GM12878 (cell line): Measurements from ENCODE around the gene EPX. TPM values are rescaled to one million over a fixed set of nuclear protein-coding genes. Genes with fewer than 3 reads are reported as not detected.

Experiments used
- ATAC-seq: fragments of 200-7000 bp; cut with Tn5 transposase; 3 replicates; pipeline ENCODE4 v1.9.1; 2020; ENCODE audit warnings: mild to moderate bottlenecking, moderate library complexity
- BruUV-seq: library from RNA; stranded (reverse); fragments of 400-500 nt; replicated peaks from 2 replicates; lab custom pipeline; 2021; lab: Mats Ljungman, UMichigan
- CTCF ChIA-PET: fragments of 300-600 bp; sonication (Branson Sonifier 250); formaldehyde crosslinking; extraction: SDS; loops from one replicate; lab custom pipeline; 2021; ENCODE audit warnings: inconsistent platforms; lab: Yijun Ruan, JAX
- POLR2A ChIA-PET: fragments of 350-600 bp; formaldehyde crosslinking; extraction: SDS; loops from one replicate; lab custom pipeline; 2021; ENCODE audit warnings: inconsistent platforms; lab: Charles Lee
- RAD21 ChIA-PET: fragments of 300-600 bp; sonication (Branson Sonifier 250); formaldehyde crosslinking; loops from one replicate; lab custom pipeline; 2023; ENCODE audit warnings: antibody characterized with exemption; ENCODE audit not compliant: unreplicated experiment; lab: Charles Lee
- SMC1A ChIA-PET: fragments of 300-600 bp; sonication (Branson Sonifier 250); formaldehyde crosslinking; loops from one replicate; lab custom pipeline; 2023; ENCODE audit not compliant: unreplicated experiment, uncharacterized antibody; lab: Charles Lee
- DNase-seq: peaks from one replicate; pipeline ENCODE4 v3.0.0-alpha.2; 2011; ENCODE audit warnings: low read depth, low spot score
- FAIRE-seq: peaks from 3 replicates; lab custom pipeline; 2011; peaks lifted over from hg19 to GRCh38; lab: Jason Lieb, UNC
- H2AFZ ChIP-seq: 2 replicates; pipeline ENCODE4 v1.6.0; 2011; ENCODE audit warnings: low read depth, low read length, control low read depth; ENCODE audit not compliant: control insufficient read depth
- H3K27ac ChIP-seq: 2 replicates; pipeline ENCODE4 v1.5.1; 2011; ENCODE audit warnings: control low read depth; ENCODE audit not compliant: control insufficient read depth, insufficient read depth
- H3K27me3 ChIP-seq, 2 experiments: replicated peaks in 1 of 2; 2 replicates each; pipeline versions ENCODE4 v1.6.0 to v1.6.1; 2011; ENCODE audit warnings: low read length in 1 of 2; ENCODE audit not compliant: control insufficient read depth in 2 of 2, insufficient read depth in 2 of 2
- H3K36me3 ChIP-seq, 2 experiments: 2 replicates each; pipeline ENCODE4 v1.5.1; 2011; ENCODE audit warnings: low read length in 1 of 2; ENCODE audit not compliant: control insufficient read depth in 2 of 2, insufficient read depth in 2 of 2
- H3K4me1 ChIP-seq: 2 replicates; pipeline ENCODE4 v1.6.1; 2011; ENCODE audit warnings: mild to moderate bottlenecking, low read length, moderate library complexity, mixed read lengths; ENCODE audit not compliant: control insufficient read depth, insufficient read depth
- H3K4me2 ChIP-seq: 2 replicates; pipeline ENCODE4 v1.6.0; 2011; ENCODE audit warnings: control low read depth; ENCODE audit not compliant: control insufficient read depth, insufficient read depth
- H3K4me3 ChIP-seq: fragments of 200-600 bp; sonication (generic); 2 replicates; pipeline ENCODE4 v1.5.1; 2016
- H3K79me2 ChIP-seq: 2 replicates; pipeline ENCODE4 v1.6.0; 2011; ENCODE audit warnings: low read length; ENCODE audit not compliant: control insufficient read depth, insufficient read depth
- H3K9ac ChIP-seq: 2 replicates; pipeline ENCODE4 v1.8.0; 2011; ENCODE audit warnings: low read length, control low read depth, mixed read lengths; ENCODE audit not compliant: control insufficient read depth, insufficient read depth
- H3K9me3 ChIP-seq: replicated peaks from 3 replicates; pipeline ENCODE4 v1.5.1; 2011; ENCODE audit warnings: mild to moderate bottlenecking, low read length; ENCODE audit not compliant: control insufficient read depth, insufficient read depth
- H4K20me1 ChIP-seq: 2 replicates; pipeline ENCODE4 v1.6.0; 2011; ENCODE audit not compliant: control insufficient read depth, insufficient read depth
- CHD1 ChIP-seq: IDR thresholded peaks from 2 replicates; pipeline ENCODE4 v1.6.1; 2012; ENCODE audit warnings: low read depth, low read length, improper control_type of control experiment
- CHD4 ChIP-seq: fragments of 200-600 bp; sonication (generic); IDR thresholded peaks from 2 replicates; pipeline ENCODE4 v1.6.1; 2016; ENCODE audit warnings: mild to moderate bottlenecking
- CUX1 ChIP-seq: IDR thresholded peaks from 2 replicates; pipeline ENCODE4 v1.6.1; 2012; ENCODE audit warnings: improper control_type of control experiment, low read depth, low read length; ENCODE audit not compliant: insufficient replicate concordance
- EED ChIP-seq: sonication (generic); IDR thresholded peaks from 2 replicates; pipeline ENCODE4 v1.6.1; 2016; ENCODE audit warnings: antibody characterized with exemption, low read depth
- KDM1A ChIP-seq: fragments of 200-600 bp; sonication (generic); IDR thresholded peaks from 2 replicates; pipeline ENCODE4 v1.6.1; 2016; ENCODE audit warnings: borderline replicate concordance
- PAX5 ChIP-seq: IDR thresholded peaks from 2 replicates; pipeline ENCODE4 v1.6.1; 2011; ENCODE audit warnings: low read depth, low read length, borderline replicate concordance
- PML ChIP-seq: IDR thresholded peaks from 2 replicates; pipeline ENCODE4 v1.6.1; 2012; ENCODE audit warnings: low read length, inconsistent platforms
- SMAD1 ChIP-seq: fragments of 450-650 bp; IDR thresholded peaks from 2 replicates; pipeline ENCODE4 v1.6.1; 2018; ENCODE audit warnings: mild to moderate bottlenecking, low read depth; ENCODE audit not compliant: partially characterized antibody
- SMAD5 ChIP-seq: IDR thresholded peaks from 2 replicates; pipeline ENCODE4 v1.6.1; 2016; ENCODE audit warnings: antibody characterized with exemption, low read depth
- SP1 ChIP-seq: IDR thresholded peaks from one replicate; pipeline ENCODE4 v1.6.1; 2011; ENCODE audit warnings: low read depth, low read length
- TCF12 ChIP-seq: IDR thresholded peaks from 2 replicates; pipeline ENCODE4 v1.6.1; 2011; ENCODE audit warnings: low read depth, mild to moderate bottlenecking, low read length
- ZNF207 ChIP-seq: fragments of 450-650 bp; IDR thresholded peaks from 2 replicates; pipeline ENCODE4 v1.6.1; 2014; ENCODE audit warnings: antibody characterized with exemption, mild to moderate bottlenecking, borderline replicate concordance
- ZNF622 ChIP-seq: fragments of 450-650 bp; IDR thresholded peaks from 2 replicates; pipeline ENCODE4 v1.6.1; 2017; ENCODE audit warnings: mild to moderate bottlenecking, inconsistent platforms
- WGBS: methylation state at CpG from one replicate; pipeline ENCODE4 v1.1.6; 2016; ENCODE audit warnings: low lambda C conversion rate; ENCODE audit not compliant: insufficient replicate concordance, insufficient coverage; ENCODE audit errors: missing lambda C conversion rate; 5-methylcytosine and 5-hydroxymethylcytosine counted together
- in situ Hi-C: fragments of 300-500 bp; cut with MboI; formaldehyde crosslinking; loops from 9 replicates; pipeline ENCODE4 v1.14.3; 2018; ENCODE audit warnings: mixed read lengths
- intact Hi-C: fragments of 100-400 bp; cut with micrococcal nuclease; formaldehyde crosslinking; loops from one replicate; pipeline ENCODE4 v1.14.2; 2022; ENCODE audit not compliant: unreplicated experiment
- polyA plus RNA-seq, 11 experiments: library from polyadenylated mRNA; depleted of rRNA in 4 of 11; unstranded in 6 of 11; stranded (reverse) in 5 of 11; fragments of >200 nt; fragmentation: Nextera tagmentation in 4 of 11; fragmentation: Illumina TruSeq in 1 of 11; extraction: Ambion mirVana in 4 of 11; extraction: Trizol in 1 of 11; gene quantifications; 1 replicate in 1 of 11; 2 replicates in 10 of 11; pipeline versions ENCODE4 v1.2.1 to v1.2.3, GENCODE V29; 2011 to 2016; ENCODE audit warnings: inconsistent platforms in 2 of 11, missing spikeins in 2 of 11, low read depth in 1 of 11
- total RNA-seq, 4 experiments: library from RNA; depleted of rRNA in 3 of 4; stranded (reverse); fragments of >200 nt in 3 of 4; fragmentation: Illumina TruSeq in 1 of 4; extraction: Trizol in 1 of 4; gene quantifications; 2 replicates each; pipeline versions ENCODE4 v1.2.1 to v1.2.3, GENCODE V29; 2013 to 2021
- TF ChIP-seq, protein P1 (sequence below): fragments of 450-650 bp; IDR thresholded peaks from 2 replicates; pipeline ENCODE4 v1.6.1; 2017; ENCODE audit warnings: mild to moderate bottlenecking, moderate library complexity
- TF ChIP-seq, protein P2 (sequence below): fragments of 450-650 bp; IDR thresholded peaks from 2 replicates; pipeline ENCODE4 v1.6.1; 2017; ENCODE audit warnings: mild to moderate bottlenecking

EPX gene
- total and polyA plus RNA-seq, 10 of the 15 experiments (the other 5 are each of a cell fraction or from before 2014, with no cell fraction given) = 0.03 TPM; not detected in 9

GRCh38 chr17:58253082-58253481, 60.6 kb downstream of the EPX start:
- RAD21 ChIA-PET = no interaction called here
- CTCF ChIA-PET = interaction anchor here (3.9 kb wide), 1 partner anchor 53 kb away, joined by 21 read pairs; no protein-coding TSS in a partner anchor
- no peak overlapping the region for H3K27ac ChIP-seq
- TF ChIP-seq KDM1A (no peak), CUX1 (no peak), CHD4 (no peak), EED (no peak), SP1 (no peak), SMAD1 (no peak), SMAD5 (no peak), PML (no peak), TCF12 (no peak), PAX5 (no peak), CHD1 (no peak), ZNF207 (no peak), ZNF622 (no peak)
- TF ChIP-seq, protein P1, sequence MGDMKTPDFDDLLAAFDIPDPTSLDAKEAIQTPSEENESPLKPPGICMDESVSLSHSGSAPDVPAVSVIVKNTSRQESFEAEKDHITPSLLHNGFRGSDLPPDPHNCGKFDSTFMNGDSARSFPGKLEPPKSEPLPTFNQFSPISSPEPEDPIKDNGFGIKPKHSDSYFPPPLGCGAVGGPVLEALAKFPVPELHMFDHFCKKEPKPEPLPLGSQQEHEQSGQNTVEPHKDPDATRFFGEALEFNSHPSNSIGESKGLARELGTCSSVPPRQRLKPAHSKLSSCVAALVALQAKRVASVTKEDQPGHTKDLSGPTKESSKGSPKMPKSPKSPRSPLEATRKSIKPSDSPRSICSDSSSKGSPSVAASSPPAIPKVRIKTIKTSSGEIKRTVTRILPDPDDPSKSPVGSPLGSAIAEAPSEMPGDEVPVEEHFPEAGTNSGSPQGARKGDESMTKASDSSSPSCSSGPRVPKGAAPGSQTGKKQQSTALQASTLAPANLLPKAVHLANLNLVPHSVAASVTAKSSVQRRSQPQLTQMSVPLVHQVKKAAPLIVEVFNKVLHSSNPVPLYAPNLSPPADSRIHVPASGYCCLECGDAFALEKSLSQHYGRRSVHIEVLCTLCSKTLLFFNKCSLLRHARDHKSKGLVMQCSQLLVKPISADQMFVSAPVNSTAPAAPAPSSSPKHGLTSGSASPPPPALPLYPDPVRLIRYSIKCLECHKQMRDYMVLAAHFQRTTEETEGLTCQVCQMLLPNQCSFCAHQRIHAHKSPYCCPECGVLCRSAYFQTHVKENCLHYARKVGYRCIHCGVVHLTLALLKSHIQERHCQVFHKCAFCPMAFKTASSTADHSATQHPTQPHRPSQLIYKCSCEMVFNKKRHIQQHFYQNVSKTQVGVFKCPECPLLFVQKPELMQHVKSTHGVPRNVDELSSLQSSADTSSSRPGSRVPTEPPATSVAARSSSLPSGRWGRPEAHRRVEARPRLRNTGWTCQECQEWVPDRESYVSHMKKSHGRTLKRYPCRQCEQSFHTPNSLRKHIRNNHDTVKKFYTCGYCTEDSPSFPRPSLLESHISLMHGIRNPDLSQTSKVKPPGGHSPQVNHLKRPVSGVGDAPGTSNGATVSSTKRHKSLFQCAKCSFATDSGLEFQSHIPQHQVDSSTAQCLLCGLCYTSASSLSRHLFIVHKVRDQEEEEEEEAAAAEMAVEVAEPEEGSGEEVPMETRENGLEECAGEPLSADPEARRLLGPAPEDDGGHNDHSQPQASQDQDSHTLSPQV = no peak
- TF ChIP-seq, protein P2, sequence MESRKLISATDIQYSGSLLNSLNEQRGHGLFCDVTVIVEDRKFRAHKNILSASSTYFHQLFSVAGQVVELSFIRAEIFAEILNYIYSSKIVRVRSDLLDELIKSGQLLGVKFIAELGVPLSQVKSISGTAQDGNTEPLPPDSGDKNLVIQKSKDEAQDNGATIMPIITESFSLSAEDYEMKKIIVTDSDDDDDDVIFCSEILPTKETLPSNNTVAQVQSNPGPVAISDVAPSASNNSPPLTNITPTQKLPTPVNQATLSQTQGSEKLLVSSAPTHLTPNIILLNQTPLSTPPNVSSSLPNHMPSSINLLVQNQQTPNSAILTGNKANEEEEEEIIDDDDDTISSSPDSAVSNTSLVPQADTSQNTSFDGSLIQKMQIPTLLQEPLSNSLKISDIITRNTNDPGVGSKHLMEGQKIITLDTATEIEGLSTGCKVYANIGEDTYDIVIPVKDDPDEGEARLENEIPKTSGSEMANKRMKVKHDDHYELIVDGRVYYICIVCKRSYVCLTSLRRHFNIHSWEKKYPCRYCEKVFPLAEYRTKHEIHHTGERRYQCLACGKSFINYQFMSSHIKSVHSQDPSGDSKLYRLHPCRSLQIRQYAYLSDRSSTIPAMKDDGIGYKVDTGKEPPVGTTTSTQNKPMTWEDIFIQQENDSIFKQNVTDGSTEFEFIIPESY = no peak

More at GRCh38 chr17:58253082-58253481, 60.6 kb downstream of the EPX start:
- Histone ChIP-seq H3K4me3 (no peak overlapping the region), H3K9ac (no peak overlapping the region), H3K9me3 (no peaks in the 10 kb centered on the region), H3K4me1 (peaks cover 6% of the 10 kb centered on the region), H3K27me3 (no peaks in the 10 kb centered on the region; a peak in 2 of 4 replicates), H3K4me2 (no peak overlapping the region), H3K36me3 (no peaks in the 10 kb centered on the region), H3K79me2 (no peaks in the 10 kb centered on the region), H4K20me1 (no peaks in the 10 kb centered on the region), H2AFZ (no peak overlapping the region)
- BruUV-seq = no TSS peak
- ChIA-PET POLR2A (interaction anchor here (0.6 kb wide), 1 partner anchor 162 kb away, joined by 3 read pairs; no protein-coding TSS in a partner anchor), SMC1A (interaction anchor here (0.5 to 0.9 kb wide), 3 partner anchors 53 to 271 kb away, joined by 3 read pairs; no protein-coding TSS in a partner anchor)
- DNase-seq = no peak
- intact Hi-C loops (no loop called here), in situ Hi-C loops (no loop called here)
- WGBS = 54% methylated on average over 3 of the region's 3 CpGs
- FAIRE-seq = no peak
- ATAC-seq = no peak
